ENCODE measurements around the gene DCXR. TPM values are rescaled to one million over a fixed set of nuclear protein-coding genes. Genes with fewer than 3 reads are reported as not detected.

The DCXR gene
- total RNA-seq, 1 donor from 2014 or later: 157 TPM

DNA sequence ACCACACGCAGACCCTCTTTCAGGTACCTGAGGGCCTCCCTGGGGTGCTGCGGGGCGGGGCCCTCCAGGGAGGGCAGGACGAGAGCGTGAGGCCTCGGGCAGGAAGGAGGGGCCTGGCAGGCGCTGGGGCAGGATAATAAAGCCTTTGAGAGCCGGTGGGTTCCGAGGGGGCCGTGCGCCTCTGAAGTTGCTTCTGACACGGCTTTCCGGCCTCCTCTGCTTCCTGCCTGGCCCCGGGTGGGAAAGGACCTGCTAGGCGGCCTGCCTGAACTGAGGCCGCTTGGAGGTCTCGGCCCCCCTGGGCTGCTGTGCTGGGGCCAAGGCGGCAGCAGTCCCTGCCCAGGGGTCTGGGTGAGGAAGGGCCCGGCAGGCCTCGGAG, 25.2 kb downstream of the DCXR start:
- DNase-seq (ENCODE audit: low spot score): no peak

GRCh38 chr17:82011617-82012187, 25.8 kb downstream of the DCXR start:
- no peak for DNase-seq (ENCODE audit: low spot score)

DNA sequence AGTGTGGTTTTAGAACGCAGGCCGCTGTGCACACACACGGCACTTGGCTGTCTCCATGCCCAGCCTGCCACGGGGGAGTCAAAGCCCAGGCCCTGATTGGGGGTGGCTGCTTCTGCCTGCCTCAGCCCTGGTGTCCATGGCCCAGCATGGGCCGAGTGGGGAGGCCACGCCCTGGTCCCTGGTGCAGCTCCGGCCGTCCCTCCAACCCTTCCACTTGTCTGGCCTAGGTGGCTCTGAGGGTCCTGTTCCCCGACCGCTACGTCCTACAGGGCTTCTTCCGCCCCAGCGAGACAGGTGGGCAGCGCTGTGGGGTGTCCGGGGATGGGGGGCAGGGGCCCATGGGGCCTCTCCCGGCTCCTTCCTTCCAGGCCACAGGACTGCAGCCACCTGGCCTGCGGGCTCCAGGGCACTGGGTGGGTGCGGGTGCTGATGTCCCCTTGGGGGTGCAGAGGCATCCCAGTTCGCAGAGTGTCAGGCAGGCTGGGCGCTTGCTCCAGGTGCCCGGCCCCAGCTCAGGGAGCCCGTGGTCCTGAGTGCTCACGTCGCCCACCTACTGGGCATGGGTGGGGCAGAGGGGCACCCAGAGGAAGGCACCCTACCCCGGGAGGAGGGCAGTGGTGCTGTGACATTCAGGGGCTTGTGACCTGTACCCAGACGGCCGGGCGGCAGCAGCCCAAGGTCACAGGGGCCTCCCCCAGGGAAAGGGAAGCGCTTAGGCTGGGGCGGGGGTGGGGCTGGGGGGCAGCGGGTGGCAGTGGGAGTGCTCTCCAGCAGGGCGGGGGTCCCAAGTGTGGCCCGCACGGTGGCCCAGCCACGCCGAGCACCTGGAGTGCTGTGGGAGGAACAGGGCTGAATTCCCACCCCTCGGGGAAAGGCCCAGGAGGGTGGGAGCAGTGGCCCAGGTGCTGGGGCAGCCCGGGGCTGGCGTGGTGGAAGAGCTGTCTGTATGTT, 26.6 kb downstream of the DCXR start:
- DNase-seq (ENCODE audit: low spot score): no peak

- DNase-seq (ENCODE audit: low spot score): no peak
Measured at GRCh38 chr17:82009413-82009812, 28.1 kb downstream of the DCXR start.

- no peak for DNase-seq (ENCODE audit: low spot score)
Measured at GRCh38 chr17:82008941-82009405, 28.5 kb downstream of the DCXR start.

DNA sequence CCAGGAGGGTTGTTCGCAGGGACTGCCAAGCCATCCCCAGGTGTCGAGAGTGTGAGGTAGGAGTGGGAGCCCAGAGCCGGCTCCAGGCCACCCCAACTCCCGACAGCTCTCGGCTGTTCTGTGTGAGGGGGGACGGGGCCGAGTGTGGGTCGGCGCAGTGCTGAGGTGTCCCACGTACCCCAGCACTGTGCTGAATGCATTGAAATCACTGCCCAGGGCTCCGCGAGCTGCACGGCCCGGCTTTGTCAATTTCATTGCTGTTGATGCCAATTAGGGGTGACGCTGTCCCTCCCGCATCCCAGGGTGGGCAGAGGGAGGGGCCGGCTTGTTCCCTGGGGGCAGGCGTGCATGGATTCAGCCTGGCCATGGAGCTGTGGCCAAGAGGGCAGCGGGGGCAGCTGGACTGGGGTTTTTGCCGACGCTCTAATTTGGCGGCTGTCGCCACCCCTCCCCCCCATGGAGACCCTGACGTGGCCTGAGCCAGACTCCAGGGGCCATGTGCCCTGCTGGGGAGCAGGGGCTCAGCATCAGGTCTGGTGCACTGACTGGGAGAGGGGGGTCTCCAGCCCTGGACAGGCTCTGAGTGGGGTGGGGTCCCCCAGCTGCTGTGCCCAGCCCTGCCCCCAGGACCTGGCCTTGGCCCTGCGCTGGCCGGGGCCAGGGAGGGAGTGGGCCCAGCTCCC, 29.1 kb downstream of the DCXR start:
- DNase-seq (ENCODE audit: low spot score): no peak

DNA sequence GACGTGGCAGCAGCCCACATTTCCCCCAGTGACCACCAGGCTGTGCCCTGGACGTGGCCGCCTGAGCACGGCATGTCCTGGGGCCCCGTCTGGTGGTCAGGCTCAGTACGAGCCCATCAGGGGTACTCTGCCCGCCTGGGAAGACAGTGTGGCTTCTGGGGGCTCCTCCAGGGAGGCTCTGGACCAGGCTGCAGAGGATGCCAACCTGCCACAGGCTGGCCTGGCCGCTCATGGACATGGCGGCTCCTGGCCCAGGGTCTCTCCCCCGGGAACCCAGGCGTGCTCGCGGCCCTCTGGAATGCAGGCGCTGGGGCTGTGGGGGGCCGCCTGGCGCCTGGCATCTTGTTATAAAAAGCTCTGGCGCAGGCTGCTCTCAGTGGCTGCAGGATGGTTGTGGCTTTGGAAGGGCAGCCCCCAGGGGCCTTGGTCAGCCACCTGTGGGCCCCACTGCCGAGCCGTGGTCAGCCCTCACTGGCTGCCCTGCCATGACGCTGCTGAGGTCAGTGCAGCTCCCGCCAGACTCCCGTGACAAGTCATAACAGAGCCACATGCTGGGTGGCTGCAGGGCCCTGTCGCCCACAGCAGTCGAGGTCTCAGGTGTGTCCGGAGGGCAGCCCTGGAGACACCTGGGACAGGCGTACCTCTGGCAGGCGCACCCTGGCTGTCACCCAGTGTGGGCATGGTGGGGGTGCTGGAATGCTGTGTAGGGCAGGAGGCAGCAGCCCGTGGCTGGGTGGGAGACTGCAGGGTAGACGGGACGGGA, 29.8 kb downstream of the DCXR start:
- no peak for DNase-seq (ENCODE audit: low spot score)

DNA sequence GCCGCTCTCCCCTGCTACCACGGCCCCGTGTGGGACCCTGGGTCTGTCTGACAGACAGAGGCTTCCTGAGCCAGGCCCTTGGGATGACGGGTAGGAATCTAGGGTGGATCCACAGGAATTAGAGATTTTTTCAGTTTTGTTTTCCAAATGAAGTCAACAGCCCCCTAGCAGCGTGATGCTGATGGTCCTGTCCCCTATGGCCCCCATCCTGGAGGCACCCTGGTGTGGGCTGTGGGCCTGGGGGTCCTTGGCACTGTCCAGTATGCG, 30.3 kb downstream of the DCXR start:
- DNase-seq (ENCODE audit: low spot score): no peak

DNA sequence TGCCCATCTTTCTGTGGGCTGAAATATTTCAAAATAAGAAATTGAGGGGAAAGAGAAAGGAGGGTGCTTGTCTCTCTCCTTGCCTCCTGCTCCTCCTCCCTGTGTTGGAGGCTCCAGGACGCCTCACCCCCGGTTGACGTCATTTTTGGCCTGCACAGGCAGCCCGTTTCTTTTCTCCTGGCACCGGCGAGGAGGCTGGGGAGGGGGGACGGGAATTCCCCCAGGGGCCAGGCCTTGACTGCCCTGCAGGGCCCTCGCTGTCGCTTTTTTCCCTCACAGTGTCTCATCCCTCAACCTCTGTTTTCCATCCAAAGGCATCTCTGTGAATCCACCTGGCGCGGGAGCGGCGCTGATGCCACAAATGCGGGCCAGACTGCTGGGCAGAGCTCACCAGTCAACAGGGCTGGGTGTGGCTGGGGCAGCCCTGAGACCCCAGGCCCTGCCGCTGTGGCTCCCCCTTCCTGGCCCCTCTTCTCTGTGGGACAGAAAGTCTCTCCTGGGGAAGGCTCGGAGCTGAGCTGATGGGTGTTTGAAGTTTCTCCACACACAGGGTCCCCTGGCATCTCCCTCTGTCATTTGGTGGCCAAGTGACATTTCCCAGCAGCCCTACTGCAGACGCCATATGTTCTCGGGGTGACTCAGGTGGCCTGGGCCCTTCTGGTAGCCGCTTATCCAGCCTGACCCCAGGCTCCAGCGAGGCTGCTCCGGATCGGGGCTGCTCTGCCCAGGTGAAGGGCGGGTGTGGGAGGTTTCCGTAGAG, 30.8 kb downstream of the DCXR start:
- DNase-seq (ENCODE audit: low spot score): no peak

GRCh38 chr17:82005701-82006348, 31.7 kb downstream of the DCXR start:
- no peak for DNase-seq (ENCODE audit: low spot score)

DNA sequence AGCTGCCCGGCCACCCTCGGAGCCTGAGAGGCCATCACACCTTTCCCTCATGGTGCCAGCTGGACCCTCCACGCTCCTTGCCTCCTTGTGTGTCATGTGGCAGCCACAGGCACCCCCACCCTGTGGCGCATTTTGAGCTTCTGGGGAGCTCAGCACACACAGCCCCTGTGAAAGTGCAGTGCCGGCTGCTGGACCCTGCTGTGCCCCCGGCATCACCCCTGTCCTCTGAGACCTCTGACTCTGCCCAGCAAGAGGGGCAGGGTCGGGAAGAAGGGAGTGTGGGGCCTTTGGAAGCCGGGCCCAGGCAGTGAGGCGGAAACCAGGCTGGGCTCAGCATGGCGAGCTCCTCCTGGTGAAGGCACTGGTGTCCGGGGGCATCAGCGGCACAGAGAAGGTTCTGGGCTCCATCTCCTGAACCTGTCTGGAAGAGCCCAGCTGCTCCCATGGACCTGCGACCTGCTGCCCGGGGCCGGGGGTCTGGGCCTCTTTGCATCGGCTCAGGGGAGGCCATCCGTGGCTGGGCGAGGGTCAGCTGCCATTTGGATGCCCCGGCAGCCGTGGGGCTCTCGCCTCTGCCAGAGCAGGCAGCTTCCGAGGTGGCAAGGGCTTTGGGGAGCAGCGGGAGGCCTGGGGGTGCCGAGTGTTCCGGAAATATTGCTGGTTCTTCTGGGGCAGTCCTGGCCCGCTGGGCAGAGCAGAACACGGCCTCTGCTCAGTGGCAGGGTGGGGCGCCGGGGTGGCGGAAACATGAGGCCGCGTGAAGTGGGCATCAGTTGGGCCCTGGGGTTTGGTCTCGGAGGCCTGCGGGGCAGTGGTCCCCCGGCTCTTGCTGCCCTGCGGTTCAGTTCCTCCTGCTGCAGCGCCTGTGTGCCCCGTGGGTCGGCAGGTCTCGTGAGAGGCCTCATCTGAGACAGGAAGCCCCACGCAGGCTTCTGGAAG, 32.7 kb downstream of the DCXR start:
- DNase-seq (ENCODE audit: low spot score): no peak

DNA sequence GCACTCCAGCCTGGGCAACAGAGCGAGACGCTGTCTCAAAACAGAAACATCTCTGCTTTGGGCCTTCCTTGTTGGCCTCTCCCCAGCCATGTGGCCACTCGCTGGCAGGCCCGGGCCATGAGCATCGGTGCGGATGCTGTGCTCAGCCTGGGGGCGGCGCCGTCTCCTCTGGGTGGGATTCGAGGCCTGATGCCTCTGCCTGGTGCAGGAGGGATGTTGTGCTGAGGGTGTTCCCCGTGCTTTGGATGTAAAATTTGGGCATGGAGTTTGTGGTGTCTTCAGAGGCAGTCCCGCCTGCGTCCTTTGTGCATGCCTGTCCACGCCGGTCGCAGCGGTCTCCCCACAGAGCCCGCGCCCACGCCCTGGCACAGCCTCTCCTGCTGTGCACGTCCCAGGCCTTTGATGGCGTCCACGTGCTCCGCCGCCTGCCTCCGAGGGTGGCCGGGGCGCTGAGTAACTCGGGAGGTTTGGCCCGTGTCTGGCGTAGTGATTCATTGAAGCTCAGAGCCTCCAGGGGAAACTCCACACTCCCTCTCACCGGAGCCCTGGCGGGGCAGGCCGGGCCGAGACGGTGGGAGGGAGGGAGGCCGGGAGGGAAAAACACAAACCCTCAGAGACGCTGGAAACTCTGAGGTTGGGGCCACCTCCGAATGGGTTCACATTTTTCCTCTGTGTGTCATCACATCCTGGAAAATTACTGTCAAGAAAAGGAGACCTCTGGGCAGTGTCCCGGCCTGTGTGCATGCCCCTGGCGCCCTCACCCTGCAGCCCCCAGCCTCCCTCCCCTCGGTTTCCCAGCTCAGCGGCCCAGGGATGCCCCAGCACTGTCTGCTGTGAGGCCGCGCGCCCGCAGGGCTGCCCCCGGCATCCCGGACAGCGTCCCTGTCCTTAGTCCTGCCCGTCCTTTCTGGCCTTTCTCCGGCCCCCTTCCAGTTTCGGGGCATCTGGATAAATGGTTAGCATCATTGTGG, 33.8 kb downstream of the DCXR start:
- no peak for DNase-seq (ENCODE audit: low spot score)

DNA sequence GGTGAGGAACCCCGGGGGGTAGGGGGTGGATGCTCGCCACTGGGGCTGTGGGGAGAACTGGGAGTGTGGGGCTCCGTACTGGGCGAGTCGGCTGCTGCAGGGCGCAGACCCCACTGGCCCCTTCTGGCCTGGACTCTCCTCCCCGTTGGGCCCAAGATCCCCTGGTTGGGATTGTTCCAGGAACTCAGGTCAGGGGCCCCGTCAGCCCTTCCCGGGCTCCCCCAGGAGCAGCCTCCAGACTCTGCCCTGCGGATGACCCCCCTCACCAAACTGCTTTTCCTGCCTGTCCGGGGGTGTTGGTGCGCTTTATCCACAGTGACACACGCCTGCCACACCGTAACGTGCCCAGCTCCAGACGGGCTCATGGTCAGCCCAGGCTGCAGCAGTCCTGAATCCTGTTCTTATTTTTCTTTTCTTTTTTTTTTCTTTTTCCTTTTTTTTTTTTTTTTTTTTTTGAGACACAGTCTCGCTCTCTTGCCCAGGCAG, 35.9 kb downstream of the DCXR start:
- no peak for DNase-seq (ENCODE audit: low spot score)

DNA sequence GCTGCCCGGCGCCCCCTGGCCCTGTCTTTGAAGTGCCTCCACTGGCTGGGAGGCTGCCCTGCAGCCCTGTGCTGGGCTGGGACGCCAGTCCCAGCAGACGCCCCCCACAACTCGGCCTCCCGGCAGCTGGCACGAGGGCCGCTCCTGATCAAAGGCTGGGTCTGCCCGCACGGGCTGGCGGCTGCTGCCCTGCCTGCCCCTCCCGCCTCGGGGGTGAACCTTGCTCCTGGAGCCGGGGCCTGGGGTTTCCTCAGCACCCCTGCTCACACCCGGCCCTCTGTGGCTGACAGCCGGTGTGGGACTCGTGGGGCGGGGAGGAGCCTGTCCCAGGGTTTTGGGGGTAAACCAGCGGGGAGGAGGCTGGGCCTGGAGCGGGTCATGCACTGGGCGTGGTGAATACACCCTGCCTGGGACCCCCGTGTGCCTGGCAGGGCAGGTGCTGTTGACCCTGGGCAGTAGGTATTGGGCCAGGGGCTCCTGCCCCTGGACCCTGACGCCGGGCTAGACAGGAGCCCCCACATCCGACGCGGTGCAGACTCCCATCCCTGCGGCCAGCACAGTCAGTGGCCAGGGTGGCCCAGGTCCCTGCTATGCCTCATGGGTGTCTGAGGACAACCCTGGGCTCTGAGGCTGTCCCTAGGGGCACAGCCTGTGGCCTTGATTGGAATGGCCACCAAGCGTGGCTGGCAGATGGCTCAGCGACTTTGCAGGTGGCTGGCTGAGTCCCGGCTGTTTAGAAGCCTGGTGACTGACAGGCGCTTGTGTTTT, 36.5 kb downstream of the DCXR start:
- DNase-seq (ENCODE audit: low spot score): no peak

- no peak for DNase-seq (ENCODE audit: low spot score)
Measured at GRCh38 chr17:81999976-82000802, 37.3 kb downstream of the DCXR start.

DNA sequence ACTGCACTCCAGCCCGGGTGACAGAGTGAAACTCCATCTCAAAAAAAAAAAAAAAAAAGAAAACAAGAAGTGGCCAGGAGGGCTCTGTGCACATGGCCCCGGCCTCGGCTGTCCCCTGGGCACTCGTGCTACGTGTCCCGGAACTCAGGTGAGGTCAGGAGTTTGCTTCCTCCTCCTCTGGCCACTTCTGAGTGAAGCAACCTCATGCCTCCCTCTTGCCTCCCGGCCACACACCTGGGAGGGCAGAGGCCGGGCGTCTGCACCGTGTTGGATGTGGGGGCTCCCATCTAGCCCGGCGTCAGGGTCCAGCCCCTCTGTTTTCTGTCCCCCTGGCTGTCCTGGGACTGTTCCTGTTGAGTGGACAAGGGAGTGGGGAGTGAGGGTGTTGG, 37.9 kb downstream of the DCXR start:
- DNase-seq (ENCODE audit: low spot score): no peak

Measured in mesenteric fat pad (tissue), 1 donor.